Activated T-helper 1 cell treated with Interleukin-2 at 50 U/mL for 16 hours (primary cell): Measurements from ENCODE around the gene CTH.
A peak's percentile ranks its signal among the peaks of the same experiment; 100 is the strongest.
"Not testable (repeated sequence)": the region's sequence is repeated elsewhere in the genome, so short reads cannot be mapped to it uniquely, and the experiment has no call there.

ENCODE experiments used
- DNase-seq: peaks from one replicate; pipeline ENCODE4 v3.0.0-alpha.2; 2020; ENCODE audit warnings: low read depth

The CTH gene

DNA sequence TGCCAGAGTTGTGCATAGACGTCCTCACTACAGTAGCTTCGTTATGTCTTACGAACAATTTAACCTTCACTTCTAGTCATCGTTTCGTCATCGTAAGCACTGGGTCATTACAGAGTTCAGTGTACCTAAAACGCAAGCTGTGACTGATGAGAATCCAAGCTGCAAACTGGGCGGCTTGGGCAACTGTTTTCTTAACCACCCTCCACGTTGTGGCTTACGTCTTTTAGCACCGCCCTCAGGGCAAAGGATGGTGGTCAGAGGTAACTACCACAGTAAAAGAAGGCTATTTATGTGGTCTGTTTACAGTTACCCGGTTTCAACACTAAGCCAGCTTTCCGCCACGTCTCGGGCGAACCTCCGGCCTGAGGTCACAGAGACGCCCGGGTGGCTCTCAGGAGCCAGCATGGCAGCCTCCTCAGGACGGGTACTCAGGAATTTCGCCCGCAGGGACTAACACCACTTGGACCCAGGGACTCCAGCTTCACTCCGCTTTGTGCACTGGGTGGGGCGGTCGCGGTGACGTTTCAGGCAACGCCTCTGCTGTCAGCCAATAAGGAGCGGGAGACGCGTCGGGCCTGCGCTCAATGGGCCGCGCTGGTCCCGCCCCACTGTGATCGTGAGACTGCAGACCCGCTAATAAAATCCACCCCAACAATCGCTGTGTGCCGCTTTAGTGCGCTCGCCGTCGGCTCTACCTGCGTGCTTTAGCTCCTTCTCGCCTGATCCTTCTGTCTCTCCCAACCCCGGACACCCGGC is at the start of gene CTH:
TSS of gene CTH (plus strand) at position 665 of the 756 bp plus-strand sequence. CDS start 148 bp downstream, outside the sequence.
- DNase-seq = peak; percentile 86

DNA sequence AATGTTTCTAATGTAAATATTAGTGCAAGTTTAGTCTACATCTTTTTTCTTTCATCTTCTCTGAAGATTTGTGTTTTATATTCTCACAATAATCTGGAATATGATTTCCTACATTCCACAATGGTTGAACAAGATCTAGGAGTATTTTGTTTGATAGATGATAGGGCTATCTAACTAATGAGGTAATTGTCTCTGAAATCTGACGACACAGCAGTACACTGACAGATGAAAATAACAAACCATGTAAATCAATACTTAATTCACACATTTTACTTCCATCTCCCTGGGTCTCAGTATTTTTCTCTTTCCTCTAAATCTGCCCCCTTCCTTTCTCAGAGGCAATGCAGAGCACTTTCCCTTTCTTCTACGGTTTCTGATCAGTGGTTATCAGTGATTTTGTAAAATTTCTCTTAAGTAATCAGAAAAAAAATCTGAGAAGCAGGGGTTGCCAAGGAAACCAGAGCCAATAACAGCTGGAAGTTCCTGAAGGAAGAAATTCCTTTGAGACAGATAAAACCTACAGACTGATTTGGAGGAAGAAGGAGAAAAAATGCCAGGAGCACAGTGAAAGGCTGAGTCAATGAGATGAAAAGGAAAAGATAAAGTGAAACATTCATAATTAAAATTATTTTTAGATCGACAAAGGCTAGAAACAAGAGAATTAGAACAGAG is 49.2 kb upstream of the CTH start:
- DNase-seq = no peak

- no peak for DNase-seq
Measured at GRCh38 chr1:70364439-70364838, 46.6 kb upstream of the CTH start.

- not testable (repeated sequence) for DNase-seq
Measured at GRCh38 chr1:70366425-70366952, 44.6 kb upstream of the CTH start.

DNA sequence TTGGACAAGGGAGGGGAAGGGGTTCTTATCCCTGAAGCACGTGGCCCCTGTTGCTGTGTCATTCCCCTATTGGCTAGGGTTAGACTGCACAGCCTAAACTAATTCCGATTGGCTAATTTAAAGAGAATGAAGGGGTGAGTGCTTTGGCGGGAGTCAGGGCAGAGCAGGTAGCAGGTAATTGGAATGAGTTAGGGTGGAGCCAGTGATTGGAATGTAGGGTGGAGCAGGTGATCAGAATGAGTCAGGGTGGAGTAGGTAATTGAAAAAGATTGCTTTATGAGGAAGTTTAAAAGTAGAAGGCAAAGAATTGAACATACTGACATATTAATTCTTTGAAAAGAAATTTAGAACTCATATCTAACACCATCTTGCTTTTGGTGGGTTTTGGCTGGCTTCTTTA is 44.1 kb upstream of the CTH start:
- not testable (repeated sequence) for DNase-seq

- not testable (repeated sequence) for DNase-seq
Measured at GRCh38 chr1:70367397-70367796, 43.7 kb upstream of the CTH start.

GRCh38 chr1:70371586-70371985 is 39.5 kb upstream of the CTH start:
- not testable (repeated sequence) for DNase-seq

DNA sequence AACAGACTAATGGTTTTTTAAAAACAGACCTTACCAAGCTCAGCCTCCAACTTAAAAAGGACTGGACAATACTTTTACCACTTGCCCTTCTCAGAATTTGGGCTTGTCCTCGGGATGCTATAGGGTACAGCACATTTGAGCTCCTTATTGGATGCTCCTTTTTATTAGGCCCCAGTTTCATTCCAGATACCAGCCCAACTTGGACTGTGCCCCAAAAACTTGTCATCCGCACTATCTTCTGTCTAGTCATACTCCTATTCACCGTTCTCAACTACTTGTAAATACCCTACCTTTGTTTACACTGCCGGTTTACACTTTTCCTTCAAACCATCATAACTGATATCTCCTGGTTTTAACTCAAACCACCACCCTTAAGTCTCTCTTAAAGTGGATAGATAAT is 38.6 kb upstream of the CTH start:
- no peak for DNase-seq

DNA sequence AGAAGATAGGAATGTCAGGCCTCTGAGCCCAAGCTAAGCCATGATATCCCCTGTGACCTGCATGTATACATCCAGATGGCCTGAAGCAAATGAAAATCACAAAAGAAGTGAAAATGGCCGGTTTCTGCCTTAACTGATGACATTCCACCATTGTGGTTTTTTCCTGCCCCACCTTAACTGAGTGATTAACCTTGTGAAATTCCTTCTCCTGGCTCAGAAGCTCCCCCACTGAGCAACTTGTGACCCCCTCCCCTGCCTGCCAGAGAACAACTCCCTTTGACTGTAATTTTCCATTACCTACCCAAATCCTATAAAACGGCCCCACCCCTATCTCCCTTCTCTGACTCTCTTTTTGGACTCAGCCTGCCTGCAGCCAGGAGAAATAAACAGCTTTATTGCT is 37.5 kb upstream of the CTH start:
- DNase-seq = not testable (repeated sequence)

- DNase-seq = no peak
Measured at GRCh38 chr1:70376196-70376595, 34.9 kb upstream of the CTH start.

GRCh38 chr1:70382682-70383081 is 28.4 kb upstream of the CTH start:
- no peak for DNase-seq

- no peak for DNase-seq
Measured at GRCh38 chr1:70383483-70383882, 27.6 kb upstream of the CTH start.

DNA sequence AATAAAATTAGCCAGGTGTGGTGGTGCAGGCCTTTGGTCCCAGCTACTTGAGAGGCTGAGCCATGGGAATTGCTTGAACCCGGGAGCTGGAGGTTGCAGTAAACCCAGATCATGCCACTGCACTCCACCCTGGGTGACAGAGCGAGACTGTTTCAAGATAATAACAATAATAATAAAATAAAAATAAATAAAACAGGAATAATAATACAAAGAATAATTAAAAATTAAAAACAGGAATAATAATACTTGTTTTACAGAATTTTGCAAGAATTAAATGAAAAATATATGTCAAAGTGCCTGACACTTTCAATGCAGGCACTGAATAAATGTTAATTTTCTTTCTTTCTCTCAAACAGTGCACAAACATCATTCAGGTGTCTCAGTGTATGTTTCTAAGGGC is 26.5 kb upstream of the CTH start:
- no peak for DNase-seq

- no peak for DNase-seq
Measured at GRCh38 chr1:70385477-70385876, 25.6 kb upstream of the CTH start.

- DNase-seq = no peak
Measured at GRCh38 chr1:70386121-70386520, 24.9 kb upstream of the CTH start.

GRCh38 chr1:70387507-70387906 is 23.6 kb upstream of the CTH start:
- DNase-seq = no peak

DNA sequence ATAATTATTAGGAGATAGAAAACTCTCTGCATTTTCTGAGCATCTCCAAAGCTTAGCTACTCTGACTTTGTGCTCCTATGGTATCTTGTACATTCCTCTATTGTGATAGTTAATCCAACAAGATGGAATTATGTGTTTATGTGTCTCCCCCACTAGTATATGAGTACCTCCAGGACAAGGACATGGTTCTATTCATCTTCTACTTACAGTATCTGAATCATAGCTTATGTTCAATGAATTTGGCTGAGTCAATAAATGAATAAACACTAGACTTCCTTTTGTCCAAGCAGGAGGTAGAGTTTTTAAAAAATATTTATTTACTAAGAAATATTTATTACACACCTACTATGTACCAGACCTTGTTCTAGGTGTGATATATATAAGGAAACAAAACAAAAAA is 18.4 kb upstream of the CTH start:
- no peak for DNase-seq

GRCh38 chr1:70396607-70397006 is 14.5 kb upstream of the CTH start:
- no peak for DNase-seq

DNA sequence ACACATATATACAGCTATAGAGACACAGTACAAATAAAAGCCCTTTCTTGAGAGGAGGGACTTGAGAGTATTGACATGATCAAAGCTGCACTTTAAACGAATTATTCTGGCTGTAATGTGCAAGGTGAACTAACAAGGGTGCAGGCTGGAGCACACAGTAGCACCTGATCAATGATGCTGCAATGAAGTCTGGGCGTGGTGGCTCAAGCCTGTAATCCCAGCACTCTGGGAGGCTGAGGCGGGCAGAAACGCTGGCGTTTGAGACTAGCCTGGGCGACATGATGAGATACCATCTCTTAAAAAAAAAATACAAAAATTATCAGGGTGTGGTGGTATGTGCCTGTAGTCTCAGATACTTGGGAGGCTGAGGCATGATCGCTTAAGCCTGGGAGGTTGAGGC is 14.1 kb upstream of the CTH start:
- no peak for DNase-seq

DNA sequence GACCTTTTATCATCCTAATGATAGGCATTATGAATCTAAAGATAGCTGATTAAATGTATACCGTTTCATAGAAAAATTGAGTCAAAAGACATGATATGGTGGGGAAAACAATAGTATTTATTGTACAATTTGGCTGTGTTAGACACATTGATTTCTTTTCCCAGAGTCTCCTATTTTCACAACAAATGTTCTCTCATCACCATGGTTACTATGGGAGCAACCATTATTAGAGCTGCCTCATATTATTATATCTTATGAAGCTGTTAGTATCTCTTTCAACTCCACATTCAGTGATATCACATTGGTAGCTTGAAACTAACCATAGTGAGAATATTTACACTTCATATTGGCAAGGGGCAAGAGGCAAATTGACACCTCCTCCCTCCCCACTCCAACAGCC is 10.7 kb upstream of the CTH start:
- DNase-seq = no peak

DNA sequence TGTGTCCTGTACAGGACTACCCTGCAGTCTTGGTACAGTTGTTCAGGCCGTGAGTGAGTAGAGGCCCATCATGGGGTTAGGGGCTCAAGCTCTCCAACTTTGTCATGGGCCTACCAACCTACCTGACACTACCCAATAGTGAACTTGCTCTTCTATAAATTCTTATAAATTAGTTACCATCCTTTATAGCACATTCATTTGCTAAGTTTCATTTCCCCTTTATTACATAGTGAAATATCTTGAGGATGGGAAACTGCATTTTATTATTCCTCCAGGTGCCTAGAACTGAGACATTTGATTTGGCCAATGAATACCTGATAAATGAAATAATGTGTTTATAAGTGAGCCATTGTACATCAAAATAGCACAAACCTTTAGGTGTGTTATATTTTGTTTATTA is 9.1 kb upstream of the CTH start:
- no peak for DNase-seq

- DNase-seq = no peak
Measured at GRCh38 chr1:70403759-70404158, 7.3 kb upstream of the CTH start.

- DNase-seq = no peak
Measured at GRCh38 chr1:70405780-70406416, 5.2 kb upstream of the CTH start.
